GM10847 (cell line): ENCODE measurements around the gene C5orf58.

Source experiments
- POLR2A ChIP-seq: IDR thresholded peaks from 2 replicates; pipeline ENCODE4 v1.6.1; 2011; ENCODE audit not compliant: insufficient read length; ENCODE audit errors: extremely low read depth

C5orf58 gene

GRCh38 chr5:170265522-170265921 is 32.7 kb downstream of the C5orf58 start:
- TF ChIP-seq POLR2A, result no peak

DNA sequence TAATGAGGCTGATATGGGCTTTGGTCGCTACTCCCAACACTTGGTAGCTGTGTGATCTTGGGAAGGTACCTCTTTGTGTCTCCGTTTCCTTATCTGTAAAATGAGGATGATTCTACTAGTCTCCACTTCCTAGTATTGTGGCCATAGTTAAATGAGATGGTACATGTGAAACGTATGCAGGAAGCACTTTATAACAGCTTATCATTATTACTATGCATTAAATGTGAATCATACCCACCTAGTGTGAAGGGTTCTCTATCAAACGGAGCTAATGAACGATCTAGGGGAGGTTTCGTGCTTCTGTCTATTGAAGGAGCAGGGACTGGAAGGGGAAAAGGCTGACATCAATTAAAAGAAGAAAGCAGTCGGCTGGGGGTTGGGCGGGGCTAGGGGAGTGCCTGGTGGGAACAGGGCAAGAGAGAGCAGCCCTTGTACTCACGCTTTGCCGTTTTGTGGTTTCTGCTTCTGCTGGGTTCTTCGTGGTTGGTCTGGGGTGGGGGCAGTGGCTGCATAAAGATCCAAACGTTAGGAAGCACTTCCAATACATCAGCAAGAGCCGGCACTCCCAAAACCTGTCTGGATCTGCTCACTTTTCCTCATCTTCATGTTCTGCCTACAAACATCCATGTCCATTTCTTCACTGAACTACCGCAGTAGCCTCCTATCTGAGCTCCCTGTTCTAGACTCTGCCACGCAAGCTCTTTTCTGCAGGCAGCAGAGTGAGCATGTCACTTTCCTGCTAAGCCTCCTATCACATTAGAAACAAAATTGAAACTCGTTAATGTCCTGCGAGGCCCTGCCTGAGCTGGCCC is 34.0 kb downstream of the C5orf58 start:
- no peak for TF ChIP-seq POLR2A

GRCh38 chr5:170267431-170268152 is 34.8 kb downstream of the C5orf58 start:
- no peak for TF ChIP-seq POLR2A

DNA sequence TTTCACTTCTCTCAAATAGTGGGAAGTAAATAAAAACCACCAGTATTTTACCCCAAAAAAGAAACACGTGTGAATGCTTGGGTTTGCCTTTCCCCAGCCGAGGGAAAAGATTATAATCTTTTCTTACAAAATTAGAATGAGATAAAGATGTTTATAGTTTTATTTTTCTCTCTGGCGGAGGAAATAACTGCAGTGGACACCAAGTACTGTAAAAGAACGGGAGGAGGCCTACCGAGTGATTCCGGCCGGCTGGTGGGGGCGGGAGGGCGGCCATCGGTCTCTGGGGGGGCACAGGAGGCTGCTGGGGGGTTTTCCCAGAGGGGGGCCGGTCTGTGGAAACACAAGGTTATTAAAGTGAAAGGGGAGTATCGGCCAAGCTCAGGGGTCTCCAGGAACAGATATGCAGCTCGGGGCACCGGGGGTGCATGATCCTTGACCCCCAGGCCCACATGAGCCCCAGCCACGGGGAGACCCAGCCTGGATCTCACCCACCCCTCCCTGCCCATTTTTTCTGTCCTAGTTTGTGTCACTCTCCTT is 35.4 kb downstream of the C5orf58 start:
- no peak for TF ChIP-seq POLR2A

DNA sequence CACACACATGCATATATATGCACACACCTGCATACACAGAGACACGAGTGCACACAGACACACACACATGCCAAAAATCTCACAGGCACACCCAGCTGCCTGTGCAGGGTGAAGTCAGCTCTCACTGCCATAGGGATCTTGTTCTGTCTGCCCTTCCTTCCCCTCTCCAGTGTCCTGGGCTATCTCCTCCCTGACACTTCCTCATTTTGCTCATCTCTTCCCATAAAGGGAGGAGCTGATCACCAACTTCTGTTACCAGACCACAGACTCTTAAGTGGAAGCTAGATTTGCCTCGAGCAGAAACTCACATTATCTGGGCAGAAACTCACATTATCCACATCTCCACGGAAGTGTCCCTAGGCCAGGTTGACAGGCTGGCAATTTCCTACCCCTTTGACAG is 36.1 kb downstream of the C5orf58 start:
- no peak for TF ChIP-seq POLR2A

DNA sequence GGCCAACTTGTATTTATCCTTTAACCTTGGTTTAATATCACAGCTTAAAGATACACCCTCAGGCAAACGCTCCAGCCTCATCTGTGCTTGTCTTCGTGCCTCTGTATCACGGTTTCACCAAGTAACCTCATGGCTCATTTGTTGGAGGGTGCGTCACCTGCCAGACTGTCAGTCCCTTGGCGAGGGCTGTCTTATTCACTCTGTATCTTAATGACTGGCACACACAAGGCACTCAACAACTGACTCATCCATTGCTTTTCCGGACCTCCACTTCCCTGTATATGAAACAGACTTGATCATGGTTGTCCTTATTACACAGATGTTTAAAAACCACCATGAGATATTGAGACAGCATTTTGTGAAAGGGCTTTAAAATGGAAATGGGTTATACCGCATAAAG is 36.8 kb downstream of the C5orf58 start:
- no peak for TF ChIP-seq POLR2A

DNA sequence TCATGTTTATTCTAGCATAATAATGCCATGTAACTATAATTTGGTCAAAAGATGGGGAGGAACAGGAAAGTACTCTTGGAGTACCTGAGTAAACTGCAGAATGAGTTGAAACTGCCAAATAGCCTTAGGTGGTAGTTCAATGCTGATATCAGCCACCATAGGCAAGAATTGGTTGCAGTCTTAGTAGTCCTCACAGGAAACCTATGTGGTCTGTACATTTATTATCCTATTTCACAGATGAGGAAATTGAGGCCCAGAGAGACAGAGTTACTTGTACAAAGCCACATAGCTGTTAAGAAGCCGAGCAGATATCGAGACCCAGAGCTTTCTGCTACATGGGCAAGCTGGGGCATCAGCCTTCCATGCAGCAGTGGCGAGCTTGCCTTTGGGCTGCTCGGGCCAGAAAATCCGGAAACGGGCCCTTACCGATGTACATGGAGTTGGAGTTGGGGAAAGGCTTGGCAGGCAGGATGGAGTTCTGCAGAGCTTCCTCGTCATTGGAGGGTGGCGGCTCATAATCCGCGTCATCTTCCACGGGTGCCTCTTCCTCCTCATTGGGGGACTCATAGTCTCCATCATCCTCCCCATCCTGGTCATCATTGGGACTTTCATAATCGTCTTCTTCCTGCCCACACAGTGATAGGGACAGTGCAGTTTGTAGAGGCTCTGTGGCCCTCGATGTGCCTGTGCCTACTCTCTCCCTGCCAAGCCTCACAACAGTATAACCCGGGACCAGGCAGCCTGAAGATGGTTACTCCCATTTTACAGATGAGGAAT is 37.7 kb downstream of the C5orf58 start:
- no peak for TF ChIP-seq POLR2A

DNA sequence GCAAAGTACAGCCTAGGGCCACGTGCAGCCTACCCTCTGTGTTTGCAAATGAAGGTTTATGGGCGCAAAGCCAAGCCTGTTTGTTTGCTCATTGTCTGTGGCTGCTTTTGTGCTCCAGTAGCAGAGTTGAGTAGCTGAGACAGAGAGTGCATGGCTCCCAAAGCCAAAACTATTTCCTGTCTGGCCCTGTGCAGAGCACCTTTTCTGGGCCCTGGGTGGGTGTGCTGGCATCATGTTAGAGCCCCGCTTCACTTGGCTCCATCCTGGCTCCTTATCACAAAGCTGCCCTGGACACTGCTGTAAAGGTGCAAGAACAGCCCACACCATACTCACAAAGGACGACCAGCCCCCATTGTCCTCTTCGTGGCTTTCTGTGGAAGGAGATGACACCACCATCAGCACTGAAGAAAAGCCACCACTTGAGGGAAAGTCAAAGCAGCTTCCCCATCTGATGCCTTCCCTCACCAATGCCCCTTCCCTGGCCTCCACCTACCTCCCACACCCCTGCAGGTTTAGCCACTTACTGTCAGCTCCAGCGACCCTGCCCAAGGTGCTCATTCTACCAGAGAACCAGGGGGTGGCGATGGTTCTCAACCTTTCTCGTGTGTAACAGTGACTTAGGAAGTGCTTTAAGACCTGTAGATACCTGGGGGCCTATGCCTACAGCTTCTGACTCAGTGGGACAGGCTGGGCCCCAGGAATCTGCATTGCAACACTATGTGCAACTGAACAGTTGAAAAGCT is 41.4 kb downstream of the C5orf58 start:
- no peak for TF ChIP-seq POLR2A

DNA sequence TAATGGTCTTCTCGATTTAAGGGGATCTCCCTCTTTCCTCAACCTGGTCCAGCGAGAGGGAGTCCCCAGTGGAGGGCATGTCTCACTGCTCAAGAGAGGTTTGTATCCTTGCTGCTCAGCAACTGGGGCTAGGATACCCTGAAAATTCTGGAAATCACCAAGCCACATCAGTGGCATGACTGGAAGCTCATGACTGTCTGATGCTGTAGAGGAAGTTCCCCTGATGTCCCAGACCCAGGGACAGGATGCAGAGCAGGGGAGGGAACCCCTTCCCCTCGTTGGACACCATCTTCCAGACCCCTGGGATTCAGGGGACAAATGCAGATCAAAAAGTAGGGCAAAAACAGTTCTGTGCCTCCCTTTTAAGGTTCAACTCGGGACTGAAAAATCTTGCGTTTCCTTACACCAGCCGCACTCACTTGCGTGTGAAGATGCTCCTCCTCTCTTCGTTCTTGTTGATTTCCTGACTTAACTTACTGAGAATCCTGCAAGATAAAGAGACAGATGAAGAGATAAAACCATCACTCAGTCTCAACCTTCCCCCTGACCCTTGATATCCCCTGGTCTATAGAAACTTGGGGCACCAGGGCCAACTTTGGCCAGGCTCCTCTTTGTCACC is 42.7 kb downstream of the C5orf58 start:
- TF ChIP-seq POLR2A, result no peak

- no peak for TF ChIP-seq POLR2A
These were observed 43.4 kb downstream of the C5orf58 start for GRCh38 chr5:170276140-170276539.

DNA sequence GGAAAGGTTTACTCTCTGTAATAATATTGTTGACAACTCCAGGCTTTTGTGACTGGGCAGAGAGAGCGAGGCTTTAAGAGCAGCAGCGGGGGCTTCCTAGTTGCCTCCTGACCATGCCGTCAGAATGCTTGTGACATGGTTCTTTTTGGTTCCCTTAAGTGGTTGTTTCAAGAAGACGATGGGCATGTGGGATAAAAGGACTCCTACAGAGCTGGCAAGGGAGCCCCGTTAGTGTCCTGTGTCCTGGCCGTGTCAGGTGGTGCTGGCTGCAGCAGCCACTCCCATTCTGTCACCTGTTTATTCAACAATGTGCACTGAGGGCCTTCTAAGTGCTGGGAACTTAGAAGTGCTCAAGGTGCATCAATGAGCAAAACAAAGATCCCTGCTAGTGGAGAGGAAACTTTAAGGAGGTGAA is 45.1 kb downstream of the C5orf58 start:
- TF ChIP-seq POLR2A, result no peak

DNA sequence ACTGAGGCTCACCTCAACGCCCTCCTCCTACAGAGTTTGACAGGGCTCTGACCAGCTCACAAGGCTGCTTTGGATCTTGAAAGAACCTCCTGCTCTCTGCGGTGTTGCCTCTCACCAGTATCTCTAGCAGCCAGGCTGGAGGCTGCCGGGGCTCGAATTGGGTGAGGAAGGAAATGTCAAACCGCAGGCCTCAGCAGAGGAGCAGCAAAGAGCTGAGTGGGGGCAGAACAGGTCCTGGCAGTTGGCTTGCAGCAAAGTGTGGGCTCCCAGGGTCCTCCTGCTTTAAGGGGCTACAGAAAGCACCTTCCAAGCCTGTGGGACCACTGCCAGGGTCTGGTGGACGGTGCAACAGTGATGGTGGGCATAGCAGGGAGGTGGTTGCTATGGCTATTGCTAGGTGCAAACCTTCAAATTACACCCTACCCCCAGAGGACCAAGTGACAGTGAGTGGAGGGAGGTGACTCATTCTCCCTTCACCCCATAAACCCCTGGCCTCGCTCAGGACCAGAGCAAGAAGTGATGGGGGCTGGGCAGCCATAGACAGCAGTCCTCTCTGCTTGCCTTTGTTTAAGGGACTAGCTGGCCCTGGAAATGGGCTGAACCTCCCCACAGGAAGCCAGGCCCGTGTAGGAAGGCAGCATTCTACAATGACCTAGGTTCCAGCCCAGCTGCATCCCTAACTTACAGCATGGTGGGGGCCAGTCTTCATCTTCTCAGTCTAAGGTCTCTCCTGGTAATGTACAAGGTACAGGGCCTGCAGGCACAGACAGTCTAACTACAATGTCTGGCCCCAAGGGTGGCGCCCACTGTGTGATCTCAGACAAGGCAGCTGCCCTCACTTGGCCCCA is 46.0 kb downstream of the C5orf58 start:
- no peak for TF ChIP-seq POLR2A

DNA sequence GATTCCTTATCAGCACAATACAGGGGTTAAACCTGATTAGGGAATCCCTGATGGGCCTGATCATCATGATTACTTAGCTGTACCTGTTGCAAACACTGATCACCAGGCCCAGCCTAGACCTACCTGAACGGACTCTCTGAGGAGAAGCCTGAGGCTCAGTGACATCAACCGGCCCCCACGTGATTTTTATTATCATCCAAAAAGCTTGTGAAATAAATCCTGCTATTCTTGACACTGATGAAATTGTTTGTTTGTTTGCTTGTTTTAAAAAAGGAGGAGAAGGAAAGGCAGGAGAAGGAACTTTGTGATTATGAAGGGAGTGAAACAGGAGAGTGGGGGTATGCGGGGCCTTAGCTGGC is 46.7 kb downstream of the C5orf58 start:
- TF ChIP-seq POLR2A, result no peak

GRCh38 chr5:170280011-170280493 is 47.3 kb downstream of the C5orf58 start:
- no peak for TF ChIP-seq POLR2A

GRCh38 chr5:170283296-170283695 is 50.5 kb downstream of the C5orf58 start:
- no peak for TF ChIP-seq POLR2A
